ENCODE measurements around the gene TTBK1.

The TTBK1 gene

GRCh38 chr6:43239054-43239453, 4.2 kb upstream of the TTBK1 start:
- no peak overlapping the region for H3K27ac Mint-ChIP-seq
- no peaks in the 10 kb centered on the region for H3K9me3 Mint-ChIP-seq (ENCODE audit: low read depth)
- H3K36me3 Mint-ChIP-seq: peaks cover 4% of the 10 kb centered on the region
- H3K27me3 Mint-ChIP-seq: peaks cover 18% of the 10 kb centered on the region
- H3K4me1 Mint-ChIP-seq (ENCODE audit: low read depth): no peaks in the 10 kb centered on the region
- H3K4me3 Mint-ChIP-seq: no peak overlapping the region

- Mint-ChIP-seq H3K36me3 (peaks cover 4% of the 10 kb centered on the region), H3K4me3 (no peak overlapping the region), H3K27me3 (peaks cover 18% of the 10 kb centered on the region), H3K9me3 (ENCODE audit: low read depth) (no peaks in the 10 kb centered on the region), H3K27ac (no peak overlapping the region), H3K4me1 (ENCODE audit: low read depth) (no peaks in the 10 kb centered on the region)
Measured at GRCh38 chr6:43240950-43241349, 2.3 kb upstream of the TTBK1 start.

GRCh38 chr6:43241446-43241845, 1.8 kb upstream of the TTBK1 start:
- Mint-ChIP-seq H3K27me3 (peaks cover 16% of the 10 kb centered on the region), H3K4me3 (no peak overlapping the region), H3K9me3 (ENCODE audit: low read depth) (no peaks in the 10 kb centered on the region), H3K36me3 (peaks cover 4% of the 10 kb centered on the region), H3K27ac (no peak overlapping the region), H3K4me1 (ENCODE audit: low read depth) (no peaks in the 10 kb centered on the region)

- Mint-ChIP-seq H3K4me1 (ENCODE audit: low read depth) (peaks cover 10% of the 10 kb centered on the region), H3K4me3 (no peak overlapping the region), H3K9me3 (ENCODE audit: low read depth) (no peaks in the 10 kb centered on the region), H3K27me3 (peaks cover 16% of the 10 kb centered on the region), H3K27ac (no peak overlapping the region), H3K36me3 (peaks cover 4% of the 10 kb centered on the region)
Measured at GRCh38 chr6:43243664-43244321, 512 bp downstream of the TTBK1 start.

DNA sequence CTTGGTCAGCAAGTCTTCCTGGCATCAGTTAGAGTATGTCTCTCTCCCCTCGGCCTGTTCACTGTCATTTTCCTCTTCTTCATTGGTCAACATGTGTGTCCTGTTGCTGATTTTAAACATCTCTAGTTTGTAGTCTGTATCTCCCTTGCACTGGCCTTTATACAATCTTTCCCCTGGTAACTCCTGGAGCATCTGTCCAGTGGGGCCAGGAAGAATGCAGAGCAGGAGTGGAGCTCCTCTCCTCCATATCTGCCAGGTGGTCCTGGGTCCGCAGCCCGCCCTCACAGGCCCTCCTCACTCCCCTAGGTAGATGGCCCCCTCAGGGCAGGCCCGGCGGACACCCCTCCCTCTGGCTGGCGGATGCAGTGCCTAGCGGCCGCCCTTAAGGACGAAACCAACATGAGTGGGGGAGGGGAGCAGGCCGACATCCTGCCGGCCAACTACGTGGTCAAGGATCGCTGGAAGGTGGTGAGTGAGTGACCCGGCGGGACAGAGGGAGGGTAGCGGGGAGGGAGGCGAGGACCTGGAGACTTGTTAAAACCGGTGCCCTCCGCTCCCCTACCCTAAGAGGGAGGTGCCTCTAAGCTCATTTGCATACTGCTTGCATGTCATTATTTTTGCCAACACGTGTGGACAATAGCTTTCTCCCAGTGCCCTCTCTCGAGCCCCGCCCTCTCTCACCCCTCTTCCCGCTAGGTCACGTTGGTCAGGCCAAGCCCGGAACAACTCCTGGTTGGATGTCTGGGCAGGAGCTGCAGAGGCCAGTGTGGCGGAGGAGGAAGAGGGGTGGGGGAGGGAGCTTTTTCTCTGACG, 3.2 kb downstream of the TTBK1 start:
- no peaks in the 10 kb centered on the region for H3K9me3 Mint-ChIP-seq (ENCODE audit: low read depth)
- peaks cover 9% of the 10 kb centered on the region for H3K27me3 Mint-ChIP-seq
- H3K36me3 Mint-ChIP-seq: no peaks in the 10 kb centered on the region
- no peak overlapping the region for H3K27ac Mint-ChIP-seq
- peaks cover 13% of the 10 kb centered on the region for H3K4me1 Mint-ChIP-seq (ENCODE audit: low read depth)
- H3K4me3 Mint-ChIP-seq: peak overlapping the region; percentile 88

- Mint-ChIP-seq H3K9me3 (ENCODE audit: low read depth) (no peaks in the 10 kb centered on the region), H3K36me3 (no peaks in the 10 kb centered on the region), H3K27me3 (peaks cover 6% of the 10 kb centered on the region), H3K4me1 (ENCODE audit: low read depth) (peaks cover 16% of the 10 kb centered on the region), H3K4me3 (peak overlapping the region; percentile 88), H3K27ac (peak overlapping the region; percentile 86)
Measured at GRCh38 chr6:43247114-43247999, 4.1 kb downstream of the TTBK1 start.

- no peaks in the 10 kb centered on the region for H3K9me3 Mint-ChIP-seq (ENCODE audit: low read depth)
Measured at GRCh38 chr6:43248101-43248500, 4.8 kb downstream of the TTBK1 start.

GRCh38 chr6:43248791-43249190, 5.5 kb downstream of the TTBK1 start:
- H3K27me3 Mint-ChIP-seq: peaks cover 11% of the 10 kb centered on the region
- H3K36me3 Mint-ChIP-seq: no peaks in the 10 kb centered on the region
- H3K27ac Mint-ChIP-seq: no peak overlapping the region

More at GRCh38 chr6:43248101-43248500, 4.8 kb downstream of the TTBK1 start:
- no peaks in the 10 kb centered on the region for H3K36me3 Mint-ChIP-seq
- peak overlapping the region; percentile 88 for H3K4me3 Mint-ChIP-seq
- H3K4me1 Mint-ChIP-seq (ENCODE audit: low read depth): peaks cover 18% of the 10 kb centered on the region
- H3K27me3 Mint-ChIP-seq: peaks cover 11% of the 10 kb centered on the region
- H3K27ac Mint-ChIP-seq: peak overlapping the region; percentile 28

GRCh38 chr6:43250992-43251373, 7.7 kb downstream of the TTBK1 start:
- peaks cover 13% of the 10 kb centered on the region for H3K27me3 Mint-ChIP-seq
- peaks cover 18% of the 10 kb centered on the region for H3K4me1 Mint-ChIP-seq (ENCODE audit: low read depth)
- no peak overlapping the region for H3K27ac Mint-ChIP-seq
- no peaks in the 10 kb centered on the region for H3K36me3 Mint-ChIP-seq
- peak overlapping the region; percentile 4 for H3K4me3 Mint-ChIP-seq
- H3K9me3 Mint-ChIP-seq (ENCODE audit: low read depth): no peaks in the 10 kb centered on the region

More at GRCh38 chr6:43248791-43249190, 5.5 kb downstream of the TTBK1 start:
- no peak overlapping the region for H3K4me3 Mint-ChIP-seq
- H3K9me3 Mint-ChIP-seq (ENCODE audit: low read depth): no peaks in the 10 kb centered on the region
- H3K4me1 Mint-ChIP-seq (ENCODE audit: low read depth): peaks cover 18% of the 10 kb centered on the region

DNA sequence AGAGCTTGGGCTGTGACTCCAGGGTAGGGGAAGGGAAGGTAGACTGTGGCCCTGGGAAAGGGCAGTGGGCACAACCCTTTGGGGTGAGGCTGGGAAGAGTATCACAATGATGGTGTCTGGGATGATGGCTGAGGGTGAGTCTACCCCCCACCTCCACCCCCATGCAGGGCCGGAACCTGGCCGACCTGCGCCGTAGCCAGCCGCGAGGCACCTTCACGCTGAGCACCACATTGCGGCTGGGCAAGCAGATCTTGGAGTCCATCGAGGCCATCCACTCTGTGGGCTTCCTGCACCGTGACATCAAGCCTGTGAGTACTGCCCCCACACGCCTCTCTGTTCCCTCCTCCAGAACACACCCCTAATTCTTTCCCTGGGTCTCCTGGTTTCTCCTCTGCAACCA, 10.1 kb downstream of the TTBK1 start:
- no peaks in the 10 kb centered on the region for H3K9me3 Mint-ChIP-seq (ENCODE audit: low read depth)
- no peak overlapping the region for H3K27ac Mint-ChIP-seq
- H3K36me3 Mint-ChIP-seq: no peaks in the 10 kb centered on the region
- peaks cover 11% of the 10 kb centered on the region for H3K4me1 Mint-ChIP-seq (ENCODE audit: low read depth)
- no peak overlapping the region for H3K4me3 Mint-ChIP-seq
- peaks cover 15% of the 10 kb centered on the region for H3K27me3 Mint-ChIP-seq

DNA sequence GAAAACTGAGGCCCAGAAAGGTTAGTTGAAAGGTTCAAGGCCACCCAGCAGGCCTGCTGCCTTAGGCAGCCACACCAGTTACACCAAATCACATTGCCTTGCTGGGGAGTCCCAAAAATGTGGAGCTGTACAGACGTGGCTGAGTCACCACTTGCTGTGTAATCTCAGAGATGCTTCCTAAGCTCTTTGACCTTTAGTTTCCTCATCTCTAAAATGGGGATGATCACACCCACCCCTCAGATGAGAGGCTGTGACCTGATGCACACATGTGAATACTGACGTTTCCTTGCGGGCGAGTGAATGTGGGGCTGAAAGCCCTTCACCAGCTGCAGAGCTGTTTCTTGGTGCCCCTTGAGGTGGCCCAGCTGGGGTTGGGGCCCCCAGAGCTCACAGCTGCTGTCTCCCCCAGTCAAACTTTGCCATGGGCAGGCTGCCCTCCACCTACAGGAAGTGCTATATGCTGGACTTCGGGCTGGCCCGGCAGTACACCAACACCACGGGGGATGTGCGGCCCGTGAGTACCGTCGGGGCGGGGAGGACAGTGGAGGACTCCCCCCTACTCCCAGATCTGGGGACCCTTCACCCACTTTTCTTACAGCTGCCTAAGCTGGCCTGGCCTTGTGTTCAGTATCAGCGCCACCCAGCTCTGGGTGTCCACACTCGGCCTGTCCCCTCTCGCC, 11.0 kb downstream of the TTBK1 start:
- Mint-ChIP-seq H3K27me3 (peaks cover 15% of the 10 kb centered on the region), H3K4me3 (no peak overlapping the region), H3K9me3 (ENCODE audit: low read depth) (no peaks in the 10 kb centered on the region), H3K27ac (no peak overlapping the region), H3K36me3 (no peaks in the 10 kb centered on the region), H3K4me1 (ENCODE audit: low read depth) (peaks cover 11% of the 10 kb centered on the region)

DNA sequence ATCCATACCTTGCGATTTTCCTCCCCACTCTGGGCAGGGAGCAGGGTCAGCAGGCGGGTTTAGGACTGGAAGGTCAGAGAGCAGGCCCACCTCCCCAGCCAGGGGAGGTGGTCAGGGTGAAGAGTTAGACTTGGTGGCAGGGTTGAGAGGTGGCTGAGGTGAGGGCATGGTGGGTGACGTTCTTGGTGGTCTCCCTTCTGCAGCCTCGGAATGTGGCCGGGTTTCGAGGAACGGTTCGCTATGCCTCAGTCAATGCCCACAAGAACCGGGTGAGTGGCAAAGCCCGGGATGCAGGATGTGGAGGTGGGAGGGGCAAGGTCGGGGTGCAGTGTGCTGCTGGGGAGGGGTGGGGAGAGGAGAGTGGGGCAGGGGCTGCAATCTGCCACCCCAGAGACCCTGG, 11.6 kb downstream of the TTBK1 start:
- Mint-ChIP-seq H3K4me3 (no peak overlapping the region), H3K4me1 (ENCODE audit: low read depth) (peaks cover 11% of the 10 kb centered on the region), H3K36me3 (no peaks in the 10 kb centered on the region), H3K9me3 (ENCODE audit: low read depth) (no peaks in the 10 kb centered on the region), H3K27ac (no peak overlapping the region), H3K27me3 (peaks cover 15% of the 10 kb centered on the region)

- H3K27ac Mint-ChIP-seq: no peak overlapping the region
- H3K9me3 Mint-ChIP-seq (ENCODE audit: low read depth): no peaks in the 10 kb centered on the region
- H3K36me3 Mint-ChIP-seq: no peaks in the 10 kb centered on the region
- peaks cover 15% of the 10 kb centered on the region for H3K27me3 Mint-ChIP-seq
- H3K4me1 Mint-ChIP-seq (ENCODE audit: low read depth): peaks cover 11% of the 10 kb centered on the region
- H3K4me3 Mint-ChIP-seq: no peak overlapping the region
Measured at GRCh38 chr6:43255408-43256054, 12.2 kb downstream of the TTBK1 start.
